Stimulated activated naive B cell treated with anti-CD40 and anti-IgM and Interleukin-4, amounts not matched to agents 10 μg/mL and 1 μg/mL and 100 μg/mL, for 72 hours (primary cell): ENCODE measurements around the gene KMT2B.

Source experiments
- ATAC-seq, 2 donors: fragments of 150-1000 bp; cut with Tn5 transposase; replicated peaks; 2 replicates each; pipeline ENCODE4 v1.10.0; 2021; ENCODE audit warnings: moderate library complexity in 1 of 2
- DNase-seq: peaks from one replicate; pipeline ENCODE4 v3.0.0; 2021
- H3K27ac Mint-ChIP-seq: one replicate; pipeline ENCODE4 v1.8.0; 2022; ENCODE audit warnings: mild to moderate bottlenecking, mixed read lengths
- H3K27me3 Mint-ChIP-seq, 2 donors: one replicate each; pipeline ENCODE4 v1.8.0; 2022; ENCODE audit warnings: mixed read lengths in 2 of 2
- H3K36me3 Mint-ChIP-seq, 2 donors: one replicate each; pipeline ENCODE4 v1.8.0; 2022; ENCODE audit warnings: mixed read lengths in 2 of 2, mild to moderate bottlenecking in 1 of 2
- H3K4me1 Mint-ChIP-seq, 2 donors: one replicate each; pipeline ENCODE4 v1.8.0; 2022; ENCODE audit warnings: mixed read lengths in 2 of 2, mild to moderate bottlenecking in 1 of 2
- H3K4me3 Mint-ChIP-seq, 2 donors: one replicate each; pipeline ENCODE4 v1.8.0; 2022; ENCODE audit warnings: mild to moderate bottlenecking in 2 of 2, mixed read lengths in 2 of 2, moderate library complexity in 1 of 2
- H3K9me3 Mint-ChIP-seq, 2 donors: one replicate each; pipeline ENCODE4 v1.8.0; 2022; ENCODE audit warnings: mixed read lengths in 2 of 2, mild to moderate bottlenecking in 1 of 2

The KMT2B gene

GRCh38 chr19:35727956-35728706 is 10.3 kb downstream of the KMT2B start:
- H3K36me3 Mint-ChIP-seq: peaks cover 71 to 72% of the 10 kb centered on the region in 2 donors
- H3K9me3 Mint-ChIP-seq: no peaks in the 10 kb centered on the region
- DNase-seq (no peak), ATAC-seq (no peak)
- no peaks in the 10 kb centered on the region for H3K27me3 Mint-ChIP-seq
- H3K27ac Mint-ChIP-seq: no peak overlapping the region
- H3K4me3 Mint-ChIP-seq: no peak overlapping the region
- peaks cover 6 to 16% of the 10 kb centered on the region in 2 donors for H3K4me1 Mint-ChIP-seq

- Mint-ChIP-seq H3K4me3 (no peak overlapping the region), H3K9me3 (no peaks in the 10 kb centered on the region), H3K36me3 (peaks cover 71 to 73% of the 10 kb centered on the region in 2 donors), H3K4me1 (peaks cover 6 to 17% of the 10 kb centered on the region in 2 donors), H3K27me3 (no peaks in the 10 kb centered on the region), H3K27ac (no peak overlapping the region)
- DNase-seq: no peak
- no peak for ATAC-seq
Observed at GRCh38 chr19:35729021-35729420, 11.2 kb downstream of the KMT2B start.

DNA sequence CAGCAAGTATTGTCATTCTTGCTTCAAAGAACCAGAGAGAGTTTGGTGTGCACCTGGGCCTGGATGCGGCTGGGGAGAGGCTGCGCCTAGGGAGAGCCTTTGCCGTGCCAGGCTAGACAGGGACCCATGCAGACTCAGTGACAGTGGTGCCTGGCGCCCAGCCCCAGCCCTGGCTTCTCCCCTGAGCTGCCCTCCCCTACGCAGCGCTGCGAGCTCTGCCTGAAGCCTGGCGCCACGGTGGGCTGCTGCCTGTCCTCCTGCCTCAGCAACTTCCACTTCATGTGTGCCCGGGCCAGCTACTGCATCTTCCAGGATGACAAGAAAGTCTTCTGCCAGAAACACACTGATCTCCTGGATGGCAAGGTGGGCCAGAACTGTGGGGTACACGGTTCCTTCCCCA is 12.0 kb downstream of the KMT2B start:
- Mint-ChIP-seq H3K4me3 (no peak overlapping the region), H3K27ac (no peak overlapping the region), H3K36me3 (peaks cover 73 to 76% of the 10 kb centered on the region in 2 donors), H3K27me3 (no peaks in the 10 kb centered on the region), H3K4me1 (peaks cover 10 to 17% of the 10 kb centered on the region in 2 donors), H3K9me3 (no peaks in the 10 kb centered on the region)
- ATAC-seq (no peak), DNase-seq (no peak)

- H3K4me3 Mint-ChIP-seq: no peak overlapping the region
- H3K4me1 Mint-ChIP-seq: peaks cover 10 to 21% of the 10 kb centered on the region in 2 donors
- H3K27me3 Mint-ChIP-seq: no peaks in the 10 kb centered on the region
- no peak for ATAC-seq
- H3K27ac Mint-ChIP-seq: no peak overlapping the region
- DNase-seq: no peak
- no peaks in the 10 kb centered on the region for H3K9me3 Mint-ChIP-seq
- H3K36me3 Mint-ChIP-seq: peaks cover 72 to 78% of the 10 kb centered on the region in 2 donors
Observed at GRCh38 chr19:35730326-35730725, 12.5 kb downstream of the KMT2B start.

DNA sequence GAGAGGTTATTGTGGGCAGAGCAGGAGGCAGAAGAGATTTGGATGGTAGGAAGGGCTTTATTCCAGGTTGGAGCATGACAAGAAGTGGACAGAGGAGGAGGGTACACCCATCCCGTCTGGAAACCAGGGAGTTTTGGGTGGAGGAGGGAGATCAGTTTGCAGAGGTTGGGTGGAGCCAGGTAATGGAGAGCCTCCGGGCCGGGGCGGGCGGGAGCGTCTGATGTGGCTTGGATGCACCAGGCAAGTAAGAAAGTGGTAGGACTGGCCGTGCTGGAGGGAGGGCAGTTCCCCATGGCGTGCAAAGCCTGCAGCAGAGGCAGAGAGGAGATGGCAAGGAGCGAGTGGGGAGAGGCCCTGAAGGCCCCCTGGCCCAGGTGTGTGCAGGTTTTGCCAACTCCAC is 13.6 kb downstream of the KMT2B start:
- ATAC-seq (no peak), DNase-seq (no peak)
- peaks cover 72 to 76% of the 10 kb centered on the region in 2 donors for H3K36me3 Mint-ChIP-seq
- H3K27me3 Mint-ChIP-seq: no peaks in the 10 kb centered on the region
- no peak overlapping the region for H3K4me3 Mint-ChIP-seq
- H3K27ac Mint-ChIP-seq: no peak overlapping the region
- no peaks in the 10 kb centered on the region for H3K9me3 Mint-ChIP-seq
- peaks cover 12 to 28% of the 10 kb centered on the region in 2 donors for H3K4me1 Mint-ChIP-seq

- Mint-ChIP-seq H3K4me1 (peaks cover 17 to 34% of the 10 kb centered on the region in 2 donors), H3K27ac (peak overlapping the region; percentile 68), H3K27me3 (no peaks in the 10 kb centered on the region), H3K9me3 (no peaks in the 10 kb centered on the region), H3K4me3 (no peak overlapping the region), H3K36me3 (peaks cover 76 to 78% of the 10 kb centered on the region in 2 donors)
- DNase-seq (no peak), ATAC-seq (no peak)
Observed at GRCh38 chr19:35731779-35732405, 14.1 kb downstream of the KMT2B start.

- peak overlapping the region; percentile 68 for H3K27ac Mint-ChIP-seq
- peaks cover 75 to 81% of the 10 kb centered on the region in 2 donors for H3K36me3 Mint-ChIP-seq
- DNase-seq (no peak), ATAC-seq (no peak)
- H3K4me3 Mint-ChIP-seq: no peak overlapping the region
- H3K4me1 Mint-ChIP-seq: peaks cover 23 to 41% of the 10 kb centered on the region in 2 donors
- no peaks in the 10 kb centered on the region for H3K27me3 Mint-ChIP-seq
- H3K9me3 Mint-ChIP-seq: no peaks in the 10 kb centered on the region
Observed at GRCh38 chr19:35732540-35733179, 14.9 kb downstream of the KMT2B start.

GRCh38 chr19:35733180-35734125 is 15.7 kb downstream of the KMT2B start:
- DNase-seq (no peak), ATAC-seq (no peak)
- peaks cover 69 to 81% of the 10 kb centered on the region in 2 donors for H3K36me3 Mint-ChIP-seq
- no peaks in the 10 kb centered on the region for H3K9me3 Mint-ChIP-seq
- no peak overlapping the region for H3K4me3 Mint-ChIP-seq
- peaks cover 20 to 43% of the 10 kb centered on the region in 2 donors for H3K4me1 Mint-ChIP-seq
- no peaks in the 10 kb centered on the region for H3K27me3 Mint-ChIP-seq
- peak overlapping the region; percentile 59 for H3K27ac Mint-ChIP-seq

DNA sequence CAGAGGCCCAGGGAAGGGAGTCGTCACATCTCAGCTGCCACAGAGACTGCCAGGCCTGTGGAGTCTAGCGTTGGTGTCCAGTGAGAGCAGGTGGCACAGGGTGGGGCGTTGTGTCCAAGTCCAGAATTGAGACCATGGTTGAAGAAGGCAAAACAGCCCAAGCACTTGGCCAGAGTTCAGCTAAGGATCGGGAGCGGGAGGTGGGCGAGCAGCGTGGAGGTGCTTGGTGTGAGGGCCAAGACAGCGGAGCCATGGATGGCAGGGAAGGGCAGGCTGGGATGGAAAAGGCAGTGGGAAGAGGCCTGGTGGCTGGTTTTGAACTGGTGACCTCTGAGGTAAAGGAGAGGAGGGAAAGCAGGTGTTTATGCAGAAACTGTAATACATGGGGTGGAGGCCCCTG is 16.5 kb downstream of the KMT2B start:
- H3K27ac Mint-ChIP-seq: no peak overlapping the region
- H3K36me3 Mint-ChIP-seq: peaks cover 66 to 83% of the 10 kb centered on the region in 2 donors

DNA sequence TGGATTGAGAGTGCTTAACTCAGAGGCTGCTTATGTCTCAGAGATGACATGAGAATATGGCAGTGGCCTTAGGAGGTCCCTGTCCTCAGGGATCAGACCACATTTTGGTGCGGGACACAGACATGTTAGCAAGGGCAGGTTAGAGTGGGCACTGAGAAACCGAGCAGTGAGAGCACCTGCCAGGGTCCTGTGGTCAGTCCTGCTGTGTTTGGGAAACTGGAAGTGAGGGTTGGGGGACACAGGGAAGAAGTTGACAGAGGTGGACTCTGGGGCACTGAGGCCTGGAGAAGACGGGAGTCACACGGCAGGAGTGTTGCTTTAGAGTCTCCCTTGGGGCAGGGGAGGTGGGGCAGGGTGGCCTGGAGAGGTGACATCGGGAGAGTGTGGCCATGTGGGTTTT is 17.1 kb downstream of the KMT2B start:
- H3K4me3 Mint-ChIP-seq: no peak overlapping the region
- peaks cover 29 to 57% of the 10 kb centered on the region in 2 donors for H3K4me1 Mint-ChIP-seq
- no peak overlapping the region for H3K27ac Mint-ChIP-seq
- no peaks in the 10 kb centered on the region for H3K9me3 Mint-ChIP-seq
- H3K27me3 Mint-ChIP-seq: no peaks in the 10 kb centered on the region
- no peak for ATAC-seq
- DNase-seq: no peak
- H3K36me3 Mint-ChIP-seq: peaks cover 60 to 86% of the 10 kb centered on the region in 2 donors

More for the DNA sequence above, 16.5 kb downstream of the KMT2B start:
- DNase-seq: no peak
- Mint-ChIP-seq H3K4me1 (peaks cover 25 to 51% of the 10 kb centered on the region in 2 donors), H3K4me3 (no peak overlapping the region), H3K9me3 (no peaks in the 10 kb centered on the region), H3K27me3 (no peaks in the 10 kb centered on the region)
- ATAC-seq: no peak

- ATAC-seq (no peak), DNase-seq (no peak)
- Mint-ChIP-seq H3K4me1 (peaks cover 35 to 63% of the 10 kb centered on the region in 2 donors), H3K36me3 (peaks cover 55 to 81% of the 10 kb centered on the region in 2 donors), H3K9me3 (no peaks in the 10 kb centered on the region), H3K4me3 (peak overlapping the region in 1 of 2 donors; percentile 49), H3K27ac (peak overlapping the region; percentile 89), H3K27me3 (no peaks in the 10 kb centered on the region)
Observed at GRCh38 chr19:35736913-35737886, 19.4 kb downstream of the KMT2B start.

DNA sequence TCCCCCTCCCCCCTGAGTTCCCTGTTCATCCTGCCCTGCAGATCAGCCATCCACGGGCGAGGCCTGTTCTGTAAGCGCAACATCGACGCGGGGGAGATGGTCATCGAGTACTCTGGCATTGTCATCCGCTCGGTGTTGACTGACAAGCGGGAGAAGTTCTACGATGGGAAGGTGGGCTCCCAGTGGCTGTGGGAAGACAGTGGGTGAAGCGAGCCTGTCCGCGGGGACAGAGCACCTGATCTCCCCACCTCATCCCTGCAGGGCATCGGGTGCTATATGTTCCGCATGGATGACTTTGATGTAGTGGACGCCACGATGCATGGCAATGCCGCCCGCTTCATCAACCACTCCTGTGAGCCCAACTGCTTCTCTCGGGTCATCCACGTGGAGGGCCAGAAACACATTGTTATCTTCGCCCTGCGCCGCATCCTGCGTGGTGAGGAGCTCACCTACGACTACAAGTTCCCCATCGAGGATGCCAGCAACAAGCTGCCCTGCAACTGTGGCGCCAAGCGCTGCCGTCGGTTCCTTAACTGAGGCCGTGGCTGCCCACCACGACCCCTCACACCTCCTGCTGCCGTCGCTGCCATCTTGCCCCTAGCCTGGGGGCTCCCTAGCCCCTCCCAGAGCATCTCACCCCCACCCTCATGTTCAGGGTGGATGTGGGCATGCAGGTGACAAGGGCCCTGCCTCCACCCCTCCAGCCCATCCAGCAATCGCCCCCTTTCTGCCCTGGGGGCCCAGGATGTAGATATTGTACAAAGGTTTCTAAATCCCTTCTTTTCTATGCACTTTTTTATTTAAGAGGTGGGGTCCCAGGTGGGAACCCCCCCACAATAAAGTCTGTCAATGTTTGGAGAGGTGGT is 20.5 kb downstream of the KMT2B start:
- peaks cover 42 to 74% of the 10 kb centered on the region in 2 donors for H3K4me1 Mint-ChIP-seq
- H3K36me3 Mint-ChIP-seq: peaks cover 62 to 82% of the 10 kb centered on the region in 2 donors
- H3K4me3 Mint-ChIP-seq: peak overlapping the region; percentile 40 to 57
- ATAC-seq: no peak
- DNase-seq: no peak
- no peaks in the 10 kb centered on the region for H3K27me3 Mint-ChIP-seq
- no peaks in the 10 kb centered on the region for H3K9me3 Mint-ChIP-seq
- peak overlapping the region; percentile 92 for H3K27ac Mint-ChIP-seq
